Spleen (tissue), 11 donors: ENCODE results near the gene DHTKD1. TPM values are rescaled to one million over a fixed set of nuclear protein-coding genes. Genes with fewer than 3 reads are reported as not detected.

ENCODE experiments used
- DNase-seq: peaks from one replicate; pipeline ENCODE4 v3.0.0-alpha.2; 2020
- H3K27ac ChIP-seq, 8 donors: fragments of 200-600 bp; sonication (generic) in 7 of 8; 1 replicate in 4 of 8; 2 replicates in 4 of 8; pipeline versions ENCODE4 v1.5.0 to v1.8.0; 2016 to 2021; ENCODE audit warnings: inconsistent platforms in 4 of 8, mild to moderate bottlenecking in 4 of 8, moderate library complexity in 1 of 8
- H3K27me3 ChIP-seq, 7 donors: fragments of 200-600 bp; sonication (generic) in 6 of 7; replicated peaks in 1 of 7; 1 replicate in 4 of 7; 2 replicates in 3 of 7; pipeline versions ENCODE4 v1.5.0 to v1.8.0; 2016 to 2021; ENCODE audit warnings: inconsistent platforms in 3 of 7, mild to moderate bottlenecking in 1 of 7
- H3K36me3 ChIP-seq, 6 donors: fragments of 200-600 bp; sonication (generic) in 5 of 6; 1 replicate in 4 of 6; 2 replicates in 2 of 6; pipeline versions ENCODE4 v1.5.0 to v1.8.0; 2016 to 2021; ENCODE audit warnings: inconsistent platforms in 2 of 6
- H3K4me1 ChIP-seq, 6 donors: fragments of 200-600 bp; sonication (generic) in 5 of 6; 1 replicate in 3 of 6; 2 replicates in 3 of 6; pipeline versions ENCODE4 v1.5.0 to v1.8.0; 2016 to 2021; ENCODE audit warnings: inconsistent platforms in 3 of 6
- H3K4me3 ChIP-seq, 8 donors: fragments of 200-600 bp; sonication (generic) in 7 of 8; 1 replicate in 4 of 8; 2 replicates in 4 of 8; pipeline versions ENCODE4 v1.5.0 to v1.8.0; 2016 to 2021; ENCODE audit warnings: inconsistent platforms in 4 of 8, mild to moderate bottlenecking in 4 of 8, moderate library complexity in 2 of 8
- H3K9me3 ChIP-seq, 8 donors: fragments of 200-600 bp; sonication (generic) in 7 of 8; 1 replicate in 4 of 8; 2 replicates in 4 of 8; pipeline versions ENCODE4 v1.5.0 to v1.8.0; 2016 to 2021; ENCODE audit warnings: inconsistent platforms in 4 of 8
- CTCF ChIP-seq, 11 experiments: fragments of 200-600 bp in 7 of 11; fragments of 450-650 bp in 4 of 11; sonication (generic) in 4 of 11; IDR thresholded peaks in 8 of 11; conservative IDR thresholded peaks in 3 of 11; 1 replicate in 7 of 11; 2 replicates in 4 of 11; pipeline versions ENCODE4 v1.4.0 to v1.8.0; 2016 to 2021; ENCODE audit warnings: antibody characterized with exemption in 11 of 11, inconsistent platforms in 4 of 11, mild to moderate bottlenecking in 1 of 11
- POLR2A ChIP-seq, 3 donors: fragments of 450-650 bp; IDR thresholded peaks; one replicate each; pipeline ENCODE4 v1.5.1; 2017; ENCODE audit warnings: antibody characterized with exemption in 3 of 3, mild to moderate bottlenecking in 1 of 3
- POLR2AphosphoS5 ChIP-seq, 3 donors: sonication (generic); formaldehyde crosslinking; IDR thresholded peaks; one replicate each; pipeline ENCODE4 v1.5.1; 2017; ENCODE audit warnings: antibody characterized with exemption in 3 of 3
- WGBS, 5 donors: extraction: QIAGEN DNeasy Blood & Tissue Kit in 3 of 5; methylation state at CpG; one replicate each; pipeline versions ENCODE4 v1.1.5 to v1.1.7; 2013 to 2018; 5-methylcytosine and 5-hydroxymethylcytosine counted together
- intact Hi-C: fragments of 100-400 bp; cut with DNase I; formaldehyde crosslinking; loops from one replicate; pipeline ENCODE4 v1.15.0; 2023; ENCODE audit warnings: low total_unique reads
- polyA plus RNA-seq, 3 donors: library from polyadenylated mRNA; stranded (reverse); fragments of 200-250 nt; gene quantifications; one replicate each; pipeline ENCODE4 v1.2.1, GENCODE V29; 2013
- total RNA-seq, 7 donors: library from RNA; depleted of rRNA in 3 of 7; stranded (reverse); fragments of >200 nt in 3 of 7; fragmentation: NEBNext Ultra II Directional in 4 of 7; extraction: Animal tissue kit (Norgen Biotek cat#: 25700) in 4 of 7; gene quantifications; one replicate each; pipeline versions ENCODE4 v1.1.0 to v1.2.1, GENCODE V29; 2016 to 2021
- donor health status: healthy with polysubstance abuse.
- donor health status: DM: no; HTN: no; CAD: no; lungs with moderate emphysema.
- donor health status: DM: no; HTN: no; CAD: no.
- donor health status: Bipolar disorder and iron deficiency.
- donor health status: healthy.
- donor health status: DM: no; HTN: no; CAD: no.
- donor health status: DM: yes; HTN: yes; CAD: no.

The DHTKD1 gene
- total and polyA plus RNA-seq, 10 donors, result 7.4 to 36.6 (median 27.6) TPM

- peak; percentile 36 for DNase-seq
- Histone ChIP-seq H3K27me3 (no peaks in the 10 kb centered on the region), H3K9me3 (no peaks in the 10 kb centered on the region), H3K36me3 (peaks cover 0 to 27% (median 0%) of the 10 kb centered on the region in 6 donors), H3K4me3 (peak overlapping the region; percentile 91 to 100 (median 99)), H3K27ac (peak overlapping the region; percentile 40 to 98 (median 94)), H3K4me1 (peaks cover 3 to 30% (median 16%) of the 10 kb centered on the region in 6 donors)
- WGBS, 5 donors, result 25 to 31% (median 27%) methylated on average over 11 of the region's 11 CpGs
- no peak for TF ChIP-seq POLR2AphosphoS5 (IDR thresholded peaks at IDR 0.05)
- TF ChIP-seq POLR2A (IDR thresholded peaks at IDR 0.05), result no peak
- peak in 9 of 11 experiments; percentile 24 to 65 (median 48) for TF ChIP-seq CTCF (IDR thresholded peaks at IDR 0.05 in 8 of 11, conservative IDR thresholded peaks at IDR 0.05 in 3 of 11)
- intact Hi-C loops, result no loop called here
Measured at GRCh38 chr10:12130237-12130872, 61.6 kb downstream of the DHTKD1 start.

- intact Hi-C loops, result no loop called here
- no peak for DNase-seq
- TF ChIP-seq POLR2AphosphoS5 (IDR thresholded peaks at IDR 0.05), result no peak
- no peak for TF ChIP-seq POLR2A (IDR thresholded peaks at IDR 0.05)
- TF ChIP-seq CTCF (IDR thresholded peaks at IDR 0.05 in 8 of 11, conservative IDR thresholded peaks at IDR 0.05 in 3 of 11), result no peak
- no peak overlapping the region for H3K27ac ChIP-seq
- no peaks in the 10 kb centered on the region for H3K9me3 ChIP-seq
- 88 to 96% (median 92%) methylated on average over 3 of the region's 3 CpGs for WGBS, 5 donors
- peaks cover 0 to 8% (median 2%) of the 10 kb centered on the region in 6 donors for H3K4me1 ChIP-seq
- H3K4me3 ChIP-seq, result no peak overlapping the region
- H3K27me3 ChIP-seq, result no peaks in the 10 kb centered on the region
- peaks cover 0 to 80% (median 25%) of the 10 kb centered on the region in 6 donors for H3K36me3 ChIP-seq
Measured at GRCh38 chr10:12135631-12136030, 66.9 kb downstream of the DHTKD1 start.

GRCh38 chr10:12140038-12140437, 71.3 kb downstream of the DHTKD1 start:
- no peaks in the 10 kb centered on the region for H3K9me3 ChIP-seq
- no peak overlapping the region for H3K4me3 ChIP-seq
- WGBS, 5 donors, result 62 to 92% (median 87%) methylated on average over 1 of the region's 1 CpG
- peaks cover 0 to 99% (median 45%) of the 10 kb centered on the region in 6 donors for H3K36me3 ChIP-seq
- no peaks in the 10 kb centered on the region for H3K4me1 ChIP-seq
- DNase-seq, result no peak
- H3K27ac ChIP-seq, result no peak overlapping the region
- no peaks in the 10 kb centered on the region for H3K27me3 ChIP-seq
- intact Hi-C loops, result no loop called here
- TF ChIP-seq CTCF (IDR thresholded peaks at IDR 0.05 in 8 of 11, conservative IDR thresholded peaks at IDR 0.05 in 3 of 11), result no peak
- no peak for TF ChIP-seq POLR2A (IDR thresholded peaks at IDR 0.05)
- TF ChIP-seq POLR2AphosphoS5 (IDR thresholded peaks at IDR 0.05), result no peak

- Histone ChIP-seq H3K4me3 (no peak overlapping the region), H3K27ac (no peak overlapping the region), H3K36me3 (peaks cover 0 to 98% (median 31%) of the 10 kb centered on the region in 6 donors), H3K27me3 (no peaks in the 10 kb centered on the region), H3K4me1 (no peaks in the 10 kb centered on the region), H3K9me3 (no peaks in the 10 kb centered on the region)
- intact Hi-C loops, result no loop called here
- 91 to 96% (median 96%) methylated on average over 3 of the region's 3 CpGs for WGBS, 5 donors
- DNase-seq, result no peak
- no peak for TF ChIP-seq CTCF (IDR thresholded peaks at IDR 0.05 in 8 of 11, conservative IDR thresholded peaks at IDR 0.05 in 3 of 11)
- TF ChIP-seq POLR2AphosphoS5 (IDR thresholded peaks at IDR 0.05), result no peak
- TF ChIP-seq POLR2A (IDR thresholded peaks at IDR 0.05), result no peak
Measured at GRCh38 chr10:12144538-12144937, 75.8 kb downstream of the DHTKD1 start.
